Trophoblast cell (in vitro differentiated cells and primary cell): ENCODE measurements around the gene COQ10B.

Experiments used
- DNase-seq, 2 donors: peaks; one replicate each; pipeline ENCODE4 v3.0.0-alpha.2; 2016
- H2AFZ ChIP-seq: 2 replicates; pipeline ENCODE4 v1.6.1; 2013; ENCODE audit warnings: low read length, moderate library complexity, mild to moderate bottlenecking; ENCODE audit not compliant: insufficient read depth, poor library complexity
- H2AK5ac ChIP-seq: 2 replicates; pipeline ENCODE4 v1.6.1; 2013; ENCODE audit warnings: mild to moderate bottlenecking, low read length
- H2BK120ac ChIP-seq: 2 replicates; pipeline ENCODE4 v1.6.1; 2013; ENCODE audit warnings: low read length, mild to moderate bottlenecking, moderate library complexity; ENCODE audit not compliant: insufficient read depth, poor library complexity
- H2BK12ac ChIP-seq: 2 replicates; pipeline ENCODE4 v1.6.1; 2013; ENCODE audit warnings: mild to moderate bottlenecking, low read length, moderate library complexity
- H2BK5ac ChIP-seq: 2 replicates; pipeline ENCODE4 v1.6.1; 2013; ENCODE audit warnings: low read length, low read depth, moderate library complexity, mild to moderate bottlenecking; ENCODE audit not compliant: poor library complexity
- H3K14ac ChIP-seq: 2 replicates; pipeline ENCODE4 v1.6.1; 2013; ENCODE audit warnings: mild to moderate bottlenecking, low read length
- H3K18ac ChIP-seq: 2 replicates; pipeline ENCODE4 v1.6.1; 2013; ENCODE audit warnings: mild to moderate bottlenecking, low read length
- H3K23ac ChIP-seq: 2 replicates; pipeline ENCODE4 v1.6.1; 2013; ENCODE audit warnings: low read length
- H3K27ac ChIP-seq: 2 replicates; pipeline ENCODE4 v1.5.1; 2013; ENCODE audit warnings: low read depth, mild to moderate bottlenecking, inconsistent platforms, low read length, moderate library complexity
- H3K27me3 ChIP-seq: 2 replicates; pipeline ENCODE4 v1.6.1; 2013; ENCODE audit warnings: inconsistent platforms, mild to moderate bottlenecking, low read length, moderate library complexity; ENCODE audit not compliant: insufficient read depth
- H3K36me3 ChIP-seq, 2 experiments: 1 replicate in 1 of 2; 2 replicates in 1 of 2; pipeline ENCODE4 v1.6.1; 2013; ENCODE audit warnings: low read length in 2 of 2, mild to moderate bottlenecking in 2 of 2, moderate library complexity in 1 of 2; ENCODE audit not compliant: insufficient read depth in 2 of 2, control insufficient read depth in 1 of 2
- H3K4ac ChIP-seq: 2 replicates; pipeline ENCODE4 v1.6.1; 2013; ENCODE audit warnings: low read depth, mild to moderate bottlenecking, low read length, moderate library complexity
- H3K4me1 ChIP-seq, 2 experiments: 1 replicate in 1 of 2; 2 replicates in 1 of 2; pipeline ENCODE4 v1.6.1; 2013; ENCODE audit warnings: low read length in 2 of 2, mild to moderate bottlenecking in 2 of 2, moderate library complexity in 1 of 2; ENCODE audit not compliant: insufficient read depth in 2 of 2, control insufficient read depth in 1 of 2
- H3K4me2 ChIP-seq: 2 replicates; pipeline ENCODE4 v1.6.1; 2013; ENCODE audit warnings: inconsistent platforms, mild to moderate bottlenecking, low read length, moderate library complexity
- H3K4me3 ChIP-seq: 2 replicates; pipeline ENCODE4 v1.5.1; 2013; ENCODE audit warnings: mild to moderate bottlenecking, low read depth, low read length, inconsistent platforms
- H3K79me1 ChIP-seq: one replicate; pipeline ENCODE4 v1.6.1; 2013; ENCODE audit warnings: low read length
- H3K79me2 ChIP-seq: 2 replicates; pipeline ENCODE4 v1.6.1; 2013; ENCODE audit warnings: low read length, mild to moderate bottlenecking; ENCODE audit not compliant: control insufficient read depth, insufficient read depth, poor library complexity
- H3K9ac ChIP-seq: 2 replicates; pipeline ENCODE4 v1.6.1; 2013; ENCODE audit warnings: mild to moderate bottlenecking, low read length
- H3K9me3 ChIP-seq: 2 replicates; pipeline ENCODE4 v1.6.1; 2013; ENCODE audit warnings: low read depth, mild to moderate bottlenecking, control low read depth, inconsistent platforms, low read length; ENCODE audit not compliant: insufficient read depth
- H4K12ac ChIP-seq: 2 replicates; pipeline ENCODE4 v1.6.1; 2013; ENCODE audit warnings: low read depth, mild to moderate bottlenecking, low read length, moderate library complexity
- H4K8ac ChIP-seq: 2 replicates; pipeline ENCODE4 v1.6.1; 2013; ENCODE audit warnings: low read depth, mild to moderate bottlenecking, low read length, moderate library complexity
- H4K91ac ChIP-seq: one replicate; pipeline ENCODE4 v1.6.1; 2013; ENCODE audit warnings: low read depth, mild to moderate bottlenecking, low read length, moderate library complexity
- WGBS: extraction: QIAGEN DNeasy Blood & Tissue Kit; methylation state at CpG from one replicate; pipeline ENCODE4 v1.1.7; 2013; ENCODE audit warnings: missing lambda C conversion rate; ENCODE audit not compliant: insufficient read length, insufficient coverage; ENCODE audit errors: extremely low coverage; 5-methylcytosine and 5-hydroxymethylcytosine counted together

The COQ10B gene

GRCh38 chr2:197433780-197434438, 19.4 kb upstream of the COQ10B start:
- Histone ChIP-seq H3K4me1 (peaks cover 5% of the 10 kb centered on the region in 2 experiments), H2BK12ac (no peak overlapping the region), H3K9ac (peak overlapping the region; percentile 28), H3K27me3 (no peaks in the 10 kb centered on the region), H3K4me3 (peak overlapping the region; percentile 89), H3K79me1 (peaks cover 10% of the 10 kb centered on the region), H2BK120ac (no peak overlapping the region), H3K27ac (no peak overlapping the region), H4K12ac (no peak overlapping the region), H2AK5ac (no peak overlapping the region), H3K23ac (no peak overlapping the region), H4K91ac (no peak overlapping the region), H2AFZ (no peak overlapping the region), H2BK5ac (no peak overlapping the region), H3K18ac (no peak overlapping the region), H3K79me2 (peaks cover 26% of the 10 kb centered on the region), H3K4me2 (peak overlapping the region; percentile 67), H3K9me3 (no peaks in the 10 kb centered on the region), H3K36me3 (peaks cover 0 to 3% of the 10 kb centered on the region in 2 experiments), H4K8ac (no peak overlapping the region), H3K14ac (no peak overlapping the region), H3K4ac (peak overlapping the region; percentile 97)
- peak in 1 of 2 donors; percentile 15 for DNase-seq
- no CpG with 5 or more reads among the region's 11 CpGs for WGBS

GRCh38 chr2:197434541-197435513, 18.5 kb upstream of the COQ10B start, which contains the start of gene SF3B1:
Gene SF3B1, minus strand, starts transcription at chr2:197435028. Its CDS starts 29 bp downstream, at chr2:197434999.
- Histone ChIP-seq H3K9ac (peak within 1 kb of the TSS; percentile 94), H3K4me3 (peak within 1 kb of the TSS; percentile 89), H4K91ac (peak within 1 kb of the TSS; percentile 90), H3K27ac (peak within 1 kb of the TSS; percentile 91), H4K12ac (peak within 1 kb of the TSS; percentile 98), H3K4me1 (peaks cover 5% of the 10 kb centered on the region in 2 experiments), H2AFZ (peak within 1 kb of the TSS; percentile 95), H3K4me2 (peak within 1 kb of the TSS; percentile 67), H3K14ac (peak within 1 kb of the TSS; percentile 97), H2BK5ac (peak within 1 kb of the TSS; percentile 81), H2AK5ac (peak within 1 kb of the TSS; percentile 30), H2BK120ac (peak within 1 kb of the TSS; percentile 94), H3K23ac (no peak within 1 kb of the TSS), H3K79me1 (peaks cover 10% of the 10 kb centered on the region), H3K79me2 (peaks cover 25% of the 10 kb centered on the region), H3K4ac (peak within 1 kb of the TSS; percentile 97), H3K18ac (peak within 1 kb of the TSS; percentile 93), H2BK12ac (no peak within 1 kb of the TSS), H3K27me3 (no peaks in the 10 kb centered on the region), H3K9me3 (no peaks in the 10 kb centered on the region), H3K36me3 (no peaks in the 10 kb centered on the region), H4K8ac (peak within 1 kb of the TSS; percentile 99)
- peak; percentile 100 for DNase-seq
- no CpG with 5 or more reads among the region's 74 CpGs for WGBS

- Histone ChIP-seq H4K12ac (peak overlapping the region; percentile 6), H3K4ac (peak overlapping the region; percentile 4), H3K18ac (no peak overlapping the region), H3K27me3 (no peaks in the 10 kb centered on the region), H2BK5ac (peak overlapping the region; percentile 81), H3K23ac (no peak overlapping the region), H2AFZ (peak overlapping the region; percentile 45), H4K91ac (peak overlapping the region; percentile 90), H3K4me3 (peak overlapping the region; percentile 78), H3K79me2 (peaks cover 19% of the 10 kb centered on the region), H3K9ac (peak overlapping the region; percentile 50), H4K8ac (peak overlapping the region; percentile 99), H3K27ac (peak overlapping the region; percentile 91), H2AK5ac (peak overlapping the region; percentile 5), H3K4me1 (peaks cover 5% of the 10 kb centered on the region in 2 experiments), H3K4me2 (peak overlapping the region; percentile 64), H3K9me3 (no peaks in the 10 kb centered on the region), H2BK12ac (no peak overlapping the region), H3K14ac (no peak overlapping the region), H3K79me1 (peaks cover 10% of the 10 kb centered on the region), H2BK120ac (no peak overlapping the region), H3K36me3 (no peaks in the 10 kb centered on the region)
- DNase-seq = no peak
- WGBS = no CpG with 5 or more reads among the region's 16 CpGs
These were observed 17.5 kb upstream of the COQ10B start for GRCh38 chr2:197435598-197436420.

GRCh38 chr2:197437380-197437779, 16.0 kb upstream of the COQ10B start:
- no CpG with 5 or more reads among the region's 2 CpGs for WGBS
- no peak overlapping the region for H3K14ac ChIP-seq

More at GRCh38 chr2:197437380-197437779, 16.0 kb upstream of the COQ10B start:
- no peak overlapping the region for H4K91ac ChIP-seq
- H3K23ac ChIP-seq = no peak overlapping the region
- H2BK120ac ChIP-seq = no peak overlapping the region
- no peak for DNase-seq
- peaks cover 5% of the 10 kb centered on the region in 2 experiments for H3K4me1 ChIP-seq
- H2AFZ ChIP-seq = no peak overlapping the region
- no peaks in the 10 kb centered on the region for H3K27me3 ChIP-seq
- H4K12ac ChIP-seq = no peak overlapping the region
- peaks cover 10% of the 10 kb centered on the region for H3K79me1 ChIP-seq
- no peak overlapping the region for H2AK5ac ChIP-seq
- no peak overlapping the region for H3K4ac ChIP-seq
- H3K18ac ChIP-seq = no peak overlapping the region
- H3K79me2 ChIP-seq = peaks cover 13% of the 10 kb centered on the region
- no peak overlapping the region for H2BK12ac ChIP-seq
- H3K36me3 ChIP-seq = no peaks in the 10 kb centered on the region
- no peak overlapping the region for H3K27ac ChIP-seq
- H3K9ac ChIP-seq = no peak overlapping the region
- H3K9me3 ChIP-seq = no peaks in the 10 kb centered on the region
- no peak overlapping the region for H2BK5ac ChIP-seq
- no peak overlapping the region for H4K8ac ChIP-seq
- no peak overlapping the region for H3K4me3 ChIP-seq
- no peak overlapping the region for H3K4me2 ChIP-seq
